Endothelial cell of umbilical vein (primary cell): ENCODE results near the gene PDLIM4. TPM values are rescaled to one million over a fixed set of nuclear protein-coding genes. Genes with fewer than 3 reads are reported as not detected.

Experiments used
- BruUV-seq: library from RNA; stranded (reverse); fragments of 400-500 nt; replicated peaks from 2 replicates; lab custom pipeline; 2021; lab: Mats Ljungman, UMichigan
- CTCF ChIA-PET: fragments of 300-600, 350-600 bp; sonication (Branson Sonifier 250); formaldehyde crosslinking; loops from one replicate; lab custom pipeline; 2021; ENCODE audit warnings: antibody characterized with exemption, inconsistent platforms; lab: Charles Lee
- POLR2A ChIA-PET: fragments of 300-600, 350-600 bp; sonication (Branson Sonifier 250); formaldehyde crosslinking; loops from one replicate; lab custom pipeline; 2021; ENCODE audit warnings: antibody characterized with exemption, inconsistent platforms; lab: Charles Lee
- DNase-seq: peaks from one replicate; pipeline ENCODE4 v3.0.0-alpha.2; 2011; ENCODE audit warnings: low read depth, low spot score
- FAIRE-seq: peaks from 2 replicates; lab custom pipeline; 2011; peaks lifted over from hg19 to GRCh38; lab: Jason Lieb, UNC
- H2AFZ ChIP-seq: 2 replicates; pipeline ENCODE4 v1.6.0; 2012; ENCODE audit warnings: low read depth, low read length, control low read depth, inconsistent platforms
- H3K27ac ChIP-seq: 2 replicates; pipeline ENCODE4 v1.5.1; 2011; ENCODE audit warnings: low read depth, mild to moderate bottlenecking, control low read depth, low read length, moderate library complexity; ENCODE audit not compliant: insufficient read depth
- H3K27me3 ChIP-seq, 2 experiments: 2 replicates each; pipeline versions ENCODE4 v1.6.0 to v1.6.1; 2011; ENCODE audit warnings: low read length in 2 of 2, mixed read lengths in 1 of 2; ENCODE audit not compliant: control insufficient read depth in 2 of 2, insufficient read depth in 2 of 2
- H3K36me3 ChIP-seq, 2 experiments: 2 replicates in 1 of 2; 3 replicates in 1 of 2; pipeline ENCODE4 v1.5.1; 2011; ENCODE audit warnings: low read length in 2 of 2, mild to moderate bottlenecking in 1 of 2, moderate library complexity in 1 of 2; ENCODE audit not compliant: control insufficient read depth in 2 of 2, insufficient read depth in 2 of 2; ENCODE audit errors: extremely low read depth in 1 of 2
- H3K4me1 ChIP-seq: 3 replicates; pipeline ENCODE4 v1.5.1; 2011; ENCODE audit warnings: mild to moderate bottlenecking, low read length; ENCODE audit not compliant: control insufficient read depth, insufficient read depth; ENCODE audit errors: extremely low read depth
- H3K4me2 ChIP-seq: 2 replicates; pipeline ENCODE4 v1.6.1; 2011; ENCODE audit warnings: low read length, control low read depth, mixed read lengths; ENCODE audit not compliant: insufficient read depth
- H3K4me3 ChIP-seq, 3 experiments: fragments of 200-600 bp in 1 of 3; sonication (generic), shearing (Covaris generic) in 1 of 3; replicated peaks in 1 of 3; 2 replicates each; pipeline ENCODE4 v1.5.1; 2011 to 2016; ENCODE audit warnings: control low read depth in 3 of 3, low read length in 3 of 3, mild to moderate bottlenecking in 2 of 3, inconsistent platforms in 1 of 3, low read depth in 1 of 3, moderate library complexity in 1 of 3; ENCODE audit not compliant: insufficient read depth in 1 of 3
- H3K79me2 ChIP-seq: 2 replicates; pipeline ENCODE4 v1.6.0; 2012; ENCODE audit warnings: low read length, inconsistent platforms; ENCODE audit not compliant: control insufficient read depth, insufficient read depth
- H3K9ac ChIP-seq: replicated peaks from 2 replicates; pipeline ENCODE3; 2011; ENCODE audit warnings: low read length, control low read depth; ENCODE audit not compliant: insufficient read depth; ENCODE audit errors: extremely low read depth
- H3K9me1 ChIP-seq: replicated peaks from 3 replicates; pipeline ENCODE4 v1.6.0; 2011; ENCODE audit warnings: mild to moderate bottlenecking, low read length; ENCODE audit not compliant: control insufficient read depth, insufficient read depth; ENCODE audit errors: extremely low read depth
- H3K9me3 ChIP-seq: replicated peaks from 2 replicates; pipeline ENCODE4 v1.5.1; 2012; ENCODE audit warnings: low read length, inconsistent platforms; ENCODE audit not compliant: control insufficient read depth, insufficient read depth
- H4K20me1 ChIP-seq: replicated peaks from 2 replicates; pipeline ENCODE3; 2011; ENCODE audit warnings: mild to moderate bottlenecking, low read length; ENCODE audit not compliant: control insufficient read depth, insufficient read depth; ENCODE audit errors: extremely low read depth
- EZH2 ChIP-seq: IDR thresholded peaks from 2 replicates; pipeline ENCODE4 v1.6.1; 2012; ENCODE audit warnings: borderline replicate concordance, low read depth, mild to moderate bottlenecking, moderate library complexity, low read length, inconsistent platforms; ENCODE audit not compliant: severe bottlenecking
- FOS ChIP-seq: IDR thresholded peaks from 2 replicates; pipeline ENCODE4 v1.6.1; 2011; ENCODE audit warnings: mild to moderate bottlenecking, low read length, moderate library complexity, borderline replicate concordance; ENCODE audit not compliant: insufficient read depth
- GATA2 ChIP-seq: IDR thresholded peaks from 2 replicates; pipeline ENCODE4 v1.7.0; 2011; ENCODE audit warnings: low read depth, mild to moderate bottlenecking, moderate library complexity, mixed read lengths, low read length; ENCODE audit not compliant: insufficient read length, insufficient read depth
- JUN ChIP-seq: IDR thresholded peaks from 2 replicates; pipeline ENCODE4 v1.6.1; 2011; ENCODE audit warnings: borderline replicate concordance, low read depth; ENCODE audit not compliant: insufficient read length, insufficient read depth
- MYC ChIP-seq: IDR thresholded peaks from one replicate; pipeline ENCODE4 v1.6.1; 2011; ENCODE audit warnings: mild to moderate bottlenecking, low read depth, low read length
- POLR2A ChIP-seq: IDR thresholded peaks from 2 replicates; pipeline ENCODE4 v1.6.1; 2012; ENCODE audit warnings: low read depth, mild to moderate bottlenecking, control low read depth, low read length
- POLR2AphosphoS5 ChIP-seq: IDR thresholded peaks from 2 replicates; pipeline ENCODE4 v1.6.1; 2012; ENCODE audit warnings: low read depth, mild to moderate bottlenecking, control low read depth, low read length, moderate library complexity; ENCODE audit not compliant: insufficient read depth
- dilution Hi-C: fragments of 300-500 bp; cut with MboI; formaldehyde crosslinking; loops from one replicate; pipeline ENCODE4 v1.15.0; 2019; ENCODE audit warnings: low sequenced_read_pairs; ENCODE audit not compliant: extremely low pct_ligation_motif_present
- intact Hi-C: fragments of 100-400 bp; cut with micrococcal nuclease; formaldehyde crosslinking; loops from one replicate; pipeline ENCODE4 v1.10.0; 2022
- polyA plus RNA-seq, 4 experiments: library from polyadenylated mRNA; depleted of rRNA in 3 of 4; stranded (reverse) in 3 of 4; unstranded in 1 of 4; fragments of >200 nt; gene quantifications; 2 replicates each; pipeline versions ENCODE4 v1.2.1 to v1.2.3, GENCODE V29; 2011 to 2012; ENCODE audit warnings: missing spikeins in 1 of 4
- total RNA-seq: library from RNA; stranded (reverse); gene quantifications from 2 replicates; pipeline ENCODE4 v1.2.3, GENCODE V29; 2021
- TF ChIP-seq, protein P1 (sequence below), 2 donors: IDR thresholded peaks; 1 replicate in 1 of 2; 2 replicates in 1 of 2; pipeline ENCODE4 v1.5.1; 2011; ENCODE audit warnings: low read length in 2 of 2, mild to moderate bottlenecking in 2 of 2, moderate library complexity in 2 of 2, control low read depth in 1 of 2, inconsistent platforms in 1 of 2, low read depth in 1 of 2; ENCODE audit not compliant: insufficient read depth in 1 of 2; ENCODE audit errors: extremely low read depth in 1 of 2
- TF ChIP-seq, protein P2 (sequence below): IDR thresholded peaks from 2 replicates; pipeline ENCODE4 v1.6.1; 2011; ENCODE audit not compliant: insufficient read depth, insufficient read length

Gene PDLIM4
- total and polyA plus RNA-seq, 2 donors (not counting 3 experiments of a cell fraction or from before 2014, with no cell fraction given): 65.7 to 112 TPM

DNA sequence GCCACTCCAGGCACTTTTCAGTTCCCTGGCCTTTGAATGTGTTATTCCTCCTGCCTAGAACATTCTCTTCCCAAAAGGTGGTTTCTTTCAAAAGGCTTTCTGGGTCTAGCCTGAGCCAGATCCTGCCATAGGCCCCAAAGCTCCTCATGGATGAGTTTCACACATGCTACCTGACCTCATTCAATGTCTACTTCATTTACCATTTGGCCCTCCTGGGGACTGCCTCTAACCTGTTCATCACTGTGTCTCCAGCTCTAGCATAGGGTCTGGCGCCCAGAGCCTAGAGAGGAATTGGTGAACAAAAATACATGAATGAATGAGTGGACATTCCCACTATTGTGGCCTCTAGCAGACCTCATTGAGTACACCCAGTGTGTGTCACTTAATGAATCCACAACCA lies 24.4 kb upstream of the PDLIM4 start:
- no peaks in the 10 kb centered on the region for H3K4me1 ChIP-seq
- dilution Hi-C loops (no loop called here), intact Hi-C loops (no loop called here)
- no peaks in the 10 kb centered on the region for H3K79me2 ChIP-seq
- FAIRE-seq (no peak), DNase-seq (no peak)
- no TSS peak for BruUV-seq
- no peaks in the 10 kb centered on the region for H3K9me3 ChIP-seq
- ChIA-PET CTCF (no interaction called here), POLR2A (no interaction called here)
- H2AFZ ChIP-seq: no peak overlapping the region
- no peak overlapping the region for H3K27ac ChIP-seq
- H3K27me3 ChIP-seq: peaks cover 0 to 1% of the 10 kb centered on the region in 2 experiments
- TF ChIP-seq, protein P1, sequence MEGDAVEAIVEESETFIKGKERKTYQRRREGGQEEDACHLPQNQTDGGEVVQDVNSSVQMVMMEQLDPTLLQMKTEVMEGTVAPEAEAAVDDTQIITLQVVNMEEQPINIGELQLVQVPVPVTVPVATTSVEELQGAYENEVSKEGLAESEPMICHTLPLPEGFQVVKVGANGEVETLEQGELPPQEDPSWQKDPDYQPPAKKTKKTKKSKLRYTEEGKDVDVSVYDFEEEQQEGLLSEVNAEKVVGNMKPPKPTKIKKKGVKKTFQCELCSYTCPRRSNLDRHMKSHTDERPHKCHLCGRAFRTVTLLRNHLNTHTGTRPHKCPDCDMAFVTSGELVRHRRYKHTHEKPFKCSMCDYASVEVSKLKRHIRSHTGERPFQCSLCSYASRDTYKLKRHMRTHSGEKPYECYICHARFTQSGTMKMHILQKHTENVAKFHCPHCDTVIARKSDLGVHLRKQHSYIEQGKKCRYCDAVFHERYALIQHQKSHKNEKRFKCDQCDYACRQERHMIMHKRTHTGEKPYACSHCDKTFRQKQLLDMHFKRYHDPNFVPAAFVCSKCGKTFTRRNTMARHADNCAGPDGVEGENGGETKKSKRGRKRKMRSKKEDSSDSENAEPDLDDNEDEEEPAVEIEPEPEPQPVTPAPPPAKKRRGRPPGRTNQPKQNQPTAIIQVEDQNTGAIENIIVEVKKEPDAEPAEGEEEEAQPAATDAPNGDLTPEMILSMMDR (IDR thresholded peaks at IDR 0.05; ENCODE audit: extremely low read depth in 1 of 2, insufficient read depth in 1 of 2, low read depth in 1 of 2, low read length in 2 of 2): no peak
- TF ChIP-seq POLR2A (no peak), JUN (no peak), GATA2 (no peak), EZH2 (no peak), POLR2AphosphoS5 (no peak), MYC (no peak), FOS (no peak)
- TF ChIP-seq, protein P2, sequence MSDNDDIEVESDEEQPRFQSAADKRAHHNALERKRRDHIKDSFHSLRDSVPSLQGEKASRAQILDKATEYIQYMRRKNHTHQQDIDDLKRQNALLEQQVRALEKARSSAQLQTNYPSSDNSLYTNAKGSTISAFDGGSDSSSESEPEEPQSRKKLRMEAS: no peak
- no peak overlapping the region for H3K4me2 ChIP-seq
- H3K9me1 ChIP-seq: no peaks in the 10 kb centered on the region
- H3K9ac ChIP-seq: no peak overlapping the region
- no peak overlapping the region for H3K4me3 ChIP-seq
- no peaks in the 10 kb centered on the region for H4K20me1 ChIP-seq
- H3K36me3 ChIP-seq: no peaks in the 10 kb centered on the region
